ENCODE measurements around the gene RIPPLY3.

DNA sequence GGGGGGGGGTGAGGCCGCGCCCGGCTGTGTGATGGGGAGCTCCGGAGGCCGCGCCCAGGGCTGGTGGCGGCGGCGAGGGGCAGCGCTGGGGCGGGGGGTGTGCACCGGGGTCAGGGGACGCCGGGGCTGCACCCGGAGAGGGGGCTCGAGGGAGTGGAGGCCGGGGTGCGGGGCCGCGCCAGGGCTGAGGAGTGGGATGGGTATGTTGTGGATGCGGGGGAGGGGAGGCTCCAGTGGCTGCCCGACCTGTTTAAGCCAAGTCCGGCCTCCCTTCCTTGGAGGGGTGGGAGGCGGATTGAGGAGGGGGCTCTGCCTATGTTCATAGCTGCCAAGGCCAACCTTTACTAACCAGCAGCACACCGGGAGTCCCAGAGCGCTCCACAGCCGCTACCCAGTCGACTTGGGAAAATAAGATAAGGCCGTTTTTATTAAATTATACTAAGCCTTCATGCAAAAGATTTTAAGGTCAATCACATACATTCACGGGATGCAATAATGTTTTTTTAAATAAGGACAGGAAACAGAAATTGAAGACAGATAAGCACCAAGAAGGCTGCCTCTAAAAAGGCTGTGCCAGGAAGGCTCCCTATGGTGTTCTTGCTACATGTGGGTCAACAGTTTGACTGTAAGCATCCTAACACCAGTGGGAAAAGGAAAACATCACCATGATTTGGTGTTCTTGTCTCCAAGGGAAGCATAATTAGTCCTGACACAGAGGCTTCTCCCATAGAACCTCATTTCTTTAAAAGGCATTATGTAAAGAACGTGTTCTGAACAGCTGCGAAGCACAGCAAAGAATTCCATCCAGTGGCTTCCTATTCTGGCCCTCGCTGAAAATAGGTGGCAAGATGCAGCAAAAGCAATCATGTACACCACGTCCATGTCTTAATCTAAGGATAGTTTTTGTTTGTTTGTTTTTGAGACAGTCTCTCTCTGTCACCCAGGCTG is 39.4 kb upstream of the RIPPLY3 start:
- TF ChIP-seq RAD21 (IDR thresholded peaks at IDR 0.05) (no peak), CTCF (IDR thresholded peaks at IDR 0.05; ENCODE audit: low read depth, low read length, missing input control) (no peak)
